GM19025 (cell line): Measurements from ENCODE around the gene GRK5.

Source experiments
- ATAC-seq: cut with Tn5 transposase; IDR thresholded peaks from one replicate; pipeline ENCODE4 v1.9.1; 2021; ENCODE audit warnings: mild to moderate bottlenecking, low read depth, moderate library complexity; ENCODE audit not compliant: unreplicated experiment

GRK5 gene

DNA sequence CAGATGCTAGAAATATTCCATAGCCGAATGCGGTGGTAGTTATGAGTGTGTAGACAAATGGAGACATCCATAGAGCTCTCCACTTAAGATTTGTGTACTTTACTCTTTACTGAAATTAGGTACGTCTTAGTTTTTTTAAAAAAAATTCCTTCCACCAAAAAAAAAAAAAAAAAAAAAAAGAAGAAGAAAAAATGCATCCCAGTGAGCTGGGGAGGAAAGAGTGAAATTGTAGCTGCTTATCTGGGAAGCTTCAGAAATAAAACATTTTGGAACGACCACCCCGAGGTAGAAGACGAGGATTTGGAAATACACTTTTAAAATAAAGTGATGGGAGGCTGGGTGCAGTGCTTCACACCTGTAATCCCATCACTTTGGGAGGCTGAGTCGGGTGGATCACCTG lies 281.3 kb downstream of the GRK5 start:
- ATAC-seq = no peak

- ATAC-seq = no peak
Observed at GRCh38 chr10:119489991-119490326, 282.6 kb downstream of the GRK5 start.

- no peak for ATAC-seq
Observed at GRCh38 chr10:119491966-119492757, 284.8 kb downstream of the GRK5 start.

DNA sequence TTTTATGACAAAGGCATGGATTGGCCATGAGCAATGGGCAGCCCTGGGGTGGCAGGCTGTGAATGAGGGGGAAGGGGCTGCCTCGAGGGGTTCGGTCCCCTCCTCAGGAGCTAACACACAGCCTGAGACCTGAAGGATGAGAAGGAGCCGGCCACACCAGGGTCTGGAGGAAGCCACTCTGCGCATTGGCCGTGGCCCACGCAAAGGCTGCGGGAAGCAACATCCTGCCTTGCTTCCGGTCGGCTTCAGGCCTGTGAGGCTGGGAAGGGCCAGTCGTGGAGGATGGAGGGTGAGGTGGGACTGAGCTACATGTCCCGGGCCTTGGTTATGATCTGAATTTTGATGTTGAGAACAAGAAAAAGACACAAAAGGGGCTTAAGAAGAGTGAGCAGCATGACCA lies 285.8 kb downstream of the GRK5 start:
- no peak for ATAC-seq

- ATAC-seq = no peak
Observed at GRCh38 chr10:119494236-119495020, 287.1 kb downstream of the GRK5 start.

DNA sequence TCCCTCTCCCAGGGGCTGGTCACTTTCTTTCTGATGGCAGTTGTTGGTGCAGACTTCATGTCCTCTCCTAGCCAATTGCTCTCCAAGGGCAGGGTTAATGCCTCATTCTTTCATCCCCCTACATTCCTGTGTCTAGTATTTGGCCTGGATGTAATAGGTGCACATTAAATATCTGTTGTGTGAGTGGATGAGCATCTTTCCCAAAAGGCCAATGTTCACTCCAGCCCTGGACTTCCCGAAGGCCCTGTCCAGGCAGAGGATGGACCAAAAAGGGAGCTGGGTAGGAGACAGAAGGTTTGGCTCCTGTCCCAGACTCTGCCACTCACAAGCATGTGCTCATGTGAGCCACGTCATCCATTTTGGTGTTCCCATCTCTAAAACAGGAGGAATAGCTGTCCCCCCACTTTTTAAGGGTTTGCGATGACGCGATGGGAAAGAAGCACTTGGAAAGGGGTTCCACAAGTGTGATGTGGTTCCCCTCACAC lies 287.7 kb downstream of the GRK5 start:
- ATAC-seq = no peak

GRCh38 chr10:119495545-119495944 lies 288.2 kb downstream of the GRK5 start:
- no peak for ATAC-seq

- ATAC-seq = peak; percentile 93
Observed at GRCh38 chr10:119496273-119496672, 288.9 kb downstream of the GRK5 start.

DNA sequence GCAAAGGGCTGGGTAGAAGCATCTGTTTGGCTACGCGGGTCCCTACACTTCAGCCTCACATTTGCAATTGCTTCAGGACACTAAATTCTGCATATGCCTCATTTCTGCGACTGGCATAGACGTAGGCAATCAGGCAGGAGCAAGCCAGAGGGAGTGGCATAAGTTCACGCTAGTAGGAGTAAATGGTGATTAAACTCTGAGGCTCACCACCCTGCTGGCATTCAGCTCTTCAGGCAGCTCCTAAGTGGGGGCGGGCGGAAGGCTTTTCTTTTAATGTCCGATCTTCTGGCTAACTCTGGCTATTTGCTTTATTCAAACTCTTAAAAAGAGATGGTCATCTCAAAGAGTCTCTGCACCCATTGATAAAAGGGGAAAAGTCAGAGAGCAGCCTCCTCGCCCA lies 289.9 kb downstream of the GRK5 start:
- ATAC-seq = no peak

GRCh38 chr10:119498889-119499676 lies 291.7 kb downstream of the GRK5 start:
- no peak for ATAC-seq

- ATAC-seq = no peak
Observed at GRCh38 chr10:119499677-119500002, 292.3 kb downstream of the GRK5 start.

DNA sequence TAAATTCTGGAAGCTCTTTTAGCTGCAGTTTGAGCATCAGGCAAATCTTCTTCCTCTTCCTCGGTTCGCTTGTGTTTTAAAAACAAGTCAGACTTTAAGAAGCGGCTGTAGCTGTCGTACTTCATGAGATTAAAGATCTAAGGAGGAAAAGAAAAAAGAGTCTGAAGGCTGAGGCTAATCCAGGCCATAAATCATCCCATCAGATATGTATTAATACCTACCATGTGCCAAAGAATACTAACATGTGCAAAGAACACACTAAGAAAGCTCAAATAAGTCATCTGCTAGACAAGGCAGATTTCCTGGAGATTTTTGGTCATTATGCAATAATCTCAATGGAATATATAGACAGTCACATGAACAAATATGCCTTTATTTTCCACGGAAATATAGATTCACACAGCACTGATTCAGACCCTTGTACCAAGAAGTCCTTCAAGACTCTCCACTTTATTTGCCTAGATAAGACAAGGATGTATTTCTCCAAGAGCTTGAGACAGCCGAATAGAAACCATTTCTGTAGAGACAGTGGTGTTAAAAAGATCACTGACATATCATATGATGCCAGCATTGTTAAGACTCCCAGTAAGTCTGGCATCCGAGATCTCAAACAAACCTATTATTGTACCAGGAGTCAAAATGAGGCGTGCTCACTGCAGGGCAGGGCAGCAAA lies 292.9 kb downstream of the GRK5 start:
- no peak for ATAC-seq

GRCh38 chr10:119500821-119501220 lies 293.4 kb downstream of the GRK5 start:
- no peak for ATAC-seq

DNA sequence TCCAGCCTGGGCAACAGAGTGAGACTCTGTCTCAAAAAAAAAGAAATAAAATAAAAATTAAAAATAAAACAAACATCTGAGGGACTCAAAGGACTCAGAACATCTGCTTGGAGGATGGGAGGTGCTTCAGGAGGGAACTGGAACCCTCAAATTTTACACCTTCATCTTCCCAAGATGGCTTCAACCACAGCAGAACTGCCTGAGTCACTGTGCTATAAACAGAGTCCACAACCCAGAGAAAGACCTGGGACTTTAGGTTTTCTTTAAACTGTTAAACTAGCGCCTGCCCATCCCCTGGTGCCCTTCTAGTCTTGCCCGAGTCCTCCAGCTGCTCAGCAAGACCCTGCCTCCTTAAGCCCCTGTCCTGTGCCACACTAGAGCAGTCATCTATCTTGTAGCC lies 294.3 kb downstream of the GRK5 start:
- ATAC-seq = no peak

DNA sequence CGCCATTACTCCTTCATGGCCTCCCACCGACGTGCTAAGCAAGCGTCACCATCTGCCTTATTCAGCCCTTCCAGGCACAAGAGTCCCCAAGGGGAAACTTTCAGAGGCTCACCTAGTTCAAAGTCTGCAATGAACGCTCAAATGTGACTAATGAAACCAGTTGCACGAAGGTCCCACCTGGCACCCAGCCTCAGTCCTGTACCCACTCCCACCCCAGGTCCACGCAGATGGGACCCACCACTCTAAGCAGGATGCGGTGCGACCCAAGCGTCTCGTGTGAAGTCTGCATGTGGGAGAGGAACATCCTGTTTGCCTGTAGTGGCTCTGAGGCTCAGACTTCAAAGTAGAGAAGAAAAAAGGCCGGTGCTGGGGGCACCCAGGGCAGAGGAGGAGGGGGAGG lies 294.8 kb downstream of the GRK5 start:
- ATAC-seq = no peak

- ATAC-seq = no peak
Observed at GRCh38 chr10:119502618-119503155, 295.3 kb downstream of the GRK5 start.

DNA sequence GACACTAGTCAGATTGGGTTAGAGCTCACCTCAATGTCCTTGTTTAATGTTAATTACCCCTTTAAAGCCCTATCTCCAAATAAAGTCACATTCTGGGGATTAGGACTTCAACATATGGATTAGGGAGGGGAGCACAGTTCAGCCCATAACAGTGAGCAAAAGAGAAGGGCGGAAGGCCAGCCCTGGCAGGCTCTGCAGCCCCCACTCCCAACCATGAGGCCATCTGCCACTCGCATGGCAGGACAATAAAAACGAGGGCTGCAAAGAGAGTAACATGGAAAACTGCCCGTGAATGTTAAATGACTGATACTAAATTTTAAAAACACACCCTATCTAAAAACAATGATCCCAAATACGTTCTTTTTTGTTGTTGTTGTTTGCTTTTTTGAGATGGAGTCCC lies 296.4 kb downstream of the GRK5 start:
- ATAC-seq = no peak

DNA sequence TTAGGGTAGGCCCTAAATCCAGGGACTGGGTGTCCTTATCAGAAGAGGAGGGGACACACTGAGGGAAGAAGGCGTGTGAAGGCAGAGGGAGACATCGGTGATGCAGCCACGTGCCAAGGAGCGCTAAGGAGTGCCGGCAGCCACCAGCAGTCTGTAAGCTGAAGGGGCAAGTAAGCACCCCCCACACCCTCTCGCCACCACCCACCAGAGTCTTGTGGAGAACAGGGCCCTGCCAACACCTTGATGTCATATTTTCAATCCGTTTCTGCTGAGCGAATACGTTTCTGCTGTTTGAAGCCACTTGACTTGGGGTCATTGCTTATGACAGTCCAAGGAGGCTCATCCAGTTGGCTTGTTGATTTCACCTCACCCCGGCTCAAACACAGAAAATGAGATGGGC lies 297.3 kb downstream of the GRK5 start:
- ATAC-seq = no peak

GRCh38 chr10:119505131-119505551 lies 297.8 kb downstream of the GRK5 start:
- ATAC-seq = no peak
